HG02623 (cell line): ENCODE results near the gene EPB41L1.

ENCODE experiments used
- ATAC-seq: cut with Tn5 transposase; IDR thresholded peaks from one replicate; pipeline ENCODE4 v1.9.1; 2021; ENCODE audit warnings: moderate library complexity; ENCODE audit not compliant: unreplicated experiment

Gene EPB41L1

GRCh38 chr20:36255445-36255844 is 100.9 kb downstream of the EPB41L1 start:
- no peak for ATAC-seq

GRCh38 chr20:36259177-36260061 is 104.9 kb downstream of the EPB41L1 start:
- ATAC-seq: no peak

GRCh38 chr20:36260316-36260715 is 105.8 kb downstream of the EPB41L1 start:
- ATAC-seq: no peak

- ATAC-seq: no peak
Measured at GRCh38 chr20:36261389-36262105, 107.0 kb downstream of the EPB41L1 start.

- no peak for ATAC-seq
Measured at GRCh38 chr20:36262440-36262839, 107.9 kb downstream of the EPB41L1 start.

GRCh38 chr20:36264426-36265246 is 110.1 kb downstream of the EPB41L1 start:
- ATAC-seq: no peak

GRCh38 chr20:36266189-36266588 is 111.6 kb downstream of the EPB41L1 start:
- ATAC-seq: no peak

- no peak for ATAC-seq
Measured at GRCh38 chr20:36267605-36268381, 113.3 kb downstream of the EPB41L1 start.

- ATAC-seq: no peak
Measured at GRCh38 chr20:36268440-36269342, 114.2 kb downstream of the EPB41L1 start.

GRCh38 chr20:36269507-36269906 is 115.0 kb downstream of the EPB41L1 start:
- no peak for ATAC-seq

GRCh38 chr20:36270744-36271638 is 116.5 kb downstream of the EPB41L1 start:
- ATAC-seq: no peak

GRCh38 chr20:36271639-36272546 is 117.4 kb downstream of the EPB41L1 start:
- ATAC-seq: no peak

GRCh38 chr20:36272547-36273220 is 118.1 kb downstream of the EPB41L1 start:
- no peak for ATAC-seq

GRCh38 chr20:36273414-36274180 is 119.1 kb downstream of the EPB41L1 start:
- no peak for ATAC-seq

GRCh38 chr20:36274181-36274841 is 119.8 kb downstream of the EPB41L1 start:
- no peak for ATAC-seq

- no peak for ATAC-seq
Measured at GRCh38 chr20:36275011-36275410, 120.5 kb downstream of the EPB41L1 start.
